GM21515 (cell line): Measurements from ENCODE around the gene LRRC4C.
"Not testable (repeated sequence)": the region's sequence is repeated elsewhere in the genome, so short reads cannot be mapped to it uniquely, and the experiment has no call there.

Source experiments
- ATAC-seq: cut with Tn5 transposase; IDR thresholded peaks from one replicate; pipeline ENCODE4 v1.9.1; 2021; ENCODE audit not compliant: unreplicated experiment

Gene LRRC4C

DNA sequence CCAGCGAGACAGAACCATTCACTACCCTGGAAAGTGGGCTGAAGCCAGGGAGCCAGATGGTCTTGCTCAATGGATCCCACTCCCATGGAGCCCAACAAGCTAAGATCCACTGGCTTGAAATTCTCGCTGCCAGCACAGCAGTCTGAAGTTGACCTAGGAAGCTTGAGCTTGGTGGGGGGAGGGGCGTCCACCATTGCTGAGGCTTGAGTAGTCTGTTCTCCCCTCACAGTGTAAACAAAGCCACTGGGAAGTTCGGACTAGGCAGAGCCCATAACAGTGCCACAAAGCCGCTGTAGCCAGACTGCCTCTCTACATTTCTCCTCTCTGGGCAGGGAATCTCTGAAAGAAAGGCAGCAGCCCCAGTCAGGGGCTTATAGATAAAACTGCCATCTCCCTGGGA, 1266.9 kb downstream of the LRRC4C start:
- not testable (repeated sequence) for ATAC-seq

DNA sequence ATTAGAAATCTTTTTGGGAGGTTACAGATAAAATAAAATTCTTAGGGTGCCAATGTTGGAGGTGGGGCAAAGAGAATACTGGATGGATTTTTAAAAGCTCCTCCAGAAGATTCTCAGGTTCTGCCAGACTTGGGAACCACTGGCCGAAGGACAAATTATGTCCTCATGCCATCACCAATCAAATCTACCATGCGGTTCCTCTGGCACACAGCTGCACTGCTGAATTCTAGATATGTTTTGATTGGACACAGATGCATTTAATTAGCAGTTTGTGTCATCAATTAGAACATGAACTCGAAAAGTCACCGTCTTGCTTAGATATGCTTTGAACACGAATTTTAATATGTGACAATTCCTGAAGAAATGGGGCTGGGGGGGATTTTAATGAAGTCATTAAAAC, 1269.2 kb downstream of the LRRC4C start:
- no peak for ATAC-seq

DNA sequence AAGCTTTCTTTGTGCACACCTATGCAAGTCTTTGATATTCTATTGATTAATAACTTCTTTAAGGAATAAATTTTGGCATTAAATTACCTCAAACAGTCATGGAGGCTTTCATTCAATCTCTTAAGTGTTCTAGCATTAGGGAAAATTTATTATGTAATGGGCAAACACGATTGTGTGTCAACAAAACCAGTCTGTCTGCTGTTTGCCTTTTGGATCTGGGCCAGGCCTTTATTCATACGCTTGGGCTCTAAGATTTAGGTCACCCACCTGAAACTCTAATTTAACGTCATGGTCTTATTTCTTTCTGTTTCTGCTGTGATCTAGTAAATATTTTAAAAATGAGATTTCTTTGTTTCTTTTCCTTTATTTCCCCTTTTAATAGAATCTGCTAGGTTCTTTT, 1270.6 kb downstream of the LRRC4C start:
- ATAC-seq: no peak

DNA sequence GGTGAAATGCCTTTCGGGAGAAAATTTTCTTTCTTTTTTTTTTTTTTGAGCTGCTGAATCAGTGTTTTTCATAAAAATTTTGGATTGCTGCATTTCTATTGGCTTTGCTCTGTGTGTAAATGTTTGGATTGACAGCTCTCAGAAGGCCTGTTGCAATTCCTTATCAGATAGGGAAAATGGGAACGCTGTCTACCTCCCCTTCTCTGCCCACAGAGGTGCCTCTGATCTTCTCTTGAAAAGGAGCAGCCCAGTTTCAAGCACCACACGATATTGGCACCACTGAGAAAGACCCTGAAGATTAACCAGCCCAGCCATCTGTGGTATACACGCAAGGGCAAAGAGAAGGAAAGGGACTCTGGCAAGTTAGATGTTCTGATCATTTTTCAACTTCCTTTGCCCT, 1272.2 kb downstream of the LRRC4C start:
- no peak for ATAC-seq

DNA sequence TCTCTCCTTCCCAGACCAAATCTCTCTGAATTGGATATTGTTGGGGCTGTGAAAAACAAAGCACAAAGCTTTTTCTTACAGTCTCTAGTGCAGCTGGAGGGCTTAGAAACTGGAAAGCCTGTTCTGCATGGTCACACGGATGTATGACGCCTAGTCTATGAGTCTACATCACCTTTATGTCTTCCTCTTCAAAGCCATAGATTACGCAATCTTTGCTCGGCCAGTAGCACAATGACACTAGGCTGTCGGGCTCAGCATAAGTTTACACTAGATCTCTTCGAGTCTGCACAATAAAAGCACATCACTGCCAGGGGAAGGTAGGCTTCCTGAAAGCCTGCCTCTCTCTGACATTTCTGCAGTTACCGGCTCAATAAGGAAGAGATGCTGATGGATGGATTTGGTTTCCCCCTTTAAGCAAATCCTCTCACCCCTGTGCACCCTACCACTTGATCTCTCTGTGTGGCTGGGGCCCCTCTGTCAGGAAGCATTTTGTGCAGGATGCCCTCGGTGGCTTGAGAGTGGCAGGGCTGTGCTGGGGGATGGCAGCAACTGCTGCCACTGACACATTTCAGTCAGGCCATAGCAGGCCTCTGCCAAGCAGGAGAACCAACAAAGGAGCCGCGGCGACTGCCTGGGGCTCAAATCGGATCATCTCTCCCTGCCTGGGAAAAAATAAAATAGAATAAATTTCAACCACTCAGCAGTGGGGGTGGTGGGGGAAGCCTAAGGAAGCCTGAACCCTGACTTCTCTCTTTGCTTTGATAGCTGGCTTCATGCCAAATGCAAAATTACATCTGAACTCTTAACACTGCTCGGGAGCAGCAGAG, 1272.8 kb downstream of the LRRC4C start:
- ATAC-seq: no peak

DNA sequence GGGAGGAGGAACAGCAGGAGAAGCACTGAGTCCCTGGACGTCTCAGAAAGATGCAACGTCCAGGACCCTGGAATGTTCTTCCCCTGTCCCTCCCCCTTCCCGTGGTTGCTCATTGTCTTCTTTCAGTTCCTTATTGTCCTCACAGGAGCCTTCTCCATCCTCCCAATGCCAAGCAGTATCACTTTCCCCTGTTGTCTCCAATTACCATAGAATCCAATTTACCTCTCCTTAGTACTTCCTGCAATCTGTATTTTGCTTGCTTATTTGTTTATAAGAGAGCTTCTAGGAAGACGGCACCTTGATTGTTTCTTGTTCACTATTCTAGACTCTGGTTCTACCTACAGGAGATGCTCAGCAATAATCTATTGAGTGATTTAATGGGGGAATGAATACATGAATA, 1273.7 kb downstream of the LRRC4C start:
- ATAC-seq: no peak

DNA sequence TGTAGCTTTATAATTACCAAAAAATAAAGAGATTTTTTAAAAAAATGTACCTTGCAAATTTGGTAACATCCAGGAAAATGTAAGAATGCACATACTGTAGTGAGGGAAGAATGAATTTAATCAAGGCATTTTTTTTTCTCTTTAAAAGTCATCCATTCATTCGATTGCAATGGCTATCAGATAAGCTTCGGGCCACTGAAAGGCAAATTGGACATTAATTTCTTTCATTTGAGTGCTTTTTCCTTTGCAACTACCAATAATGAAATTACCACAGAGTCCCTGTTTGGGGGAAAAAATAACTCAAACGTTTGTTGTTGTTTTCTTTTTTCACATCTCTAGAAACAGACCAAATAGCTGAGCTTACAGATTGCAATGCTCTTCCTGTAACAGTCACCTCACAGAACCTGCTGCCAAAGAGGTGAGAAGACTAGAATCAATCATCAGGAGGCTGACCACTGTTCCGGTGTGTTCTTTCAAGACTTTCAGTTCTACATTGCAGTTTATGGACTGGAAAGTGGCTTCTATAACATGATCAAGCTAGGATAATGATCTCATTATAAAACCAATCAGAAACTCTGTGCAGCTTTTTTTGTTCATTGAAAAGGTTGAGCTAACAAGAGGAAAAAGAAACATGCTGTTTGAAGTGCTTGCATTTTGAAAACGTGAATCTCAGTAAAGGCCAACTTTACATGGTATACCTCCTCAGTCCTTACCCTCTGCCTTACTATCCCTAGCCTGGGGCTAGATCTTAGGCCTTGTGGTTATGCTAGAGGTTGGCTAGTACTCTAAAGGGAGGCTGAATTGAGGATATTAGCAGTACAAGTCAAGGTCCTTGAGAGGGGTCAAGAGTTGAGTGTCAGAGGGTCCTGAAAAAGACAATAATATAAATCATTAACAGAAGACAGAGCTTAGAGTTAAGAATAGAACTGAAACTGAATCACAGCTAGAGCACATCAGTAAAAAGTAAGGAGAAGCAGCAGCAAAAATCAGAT, 1276.1 kb downstream of the LRRC4C start:
- peak; percentile 91 for ATAC-seq

DNA sequence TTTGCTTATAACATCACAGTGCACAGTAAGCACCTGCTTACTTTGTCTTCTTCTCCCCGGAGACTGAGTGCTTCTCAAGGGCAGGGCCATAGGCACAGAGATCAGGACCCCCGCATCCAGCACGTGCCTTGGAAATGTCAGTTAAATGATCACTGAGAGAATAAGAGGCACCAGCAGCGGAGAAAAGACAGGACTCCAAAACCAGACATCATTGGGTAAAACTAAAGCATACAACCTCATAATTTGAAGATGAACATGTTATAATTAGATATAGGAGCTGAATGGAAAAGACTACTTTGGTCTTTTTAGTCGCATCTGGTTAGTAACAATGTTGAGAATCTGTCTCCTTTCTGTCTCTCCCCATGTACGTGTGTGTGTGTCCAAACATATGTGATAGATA, 1279.9 kb downstream of the LRRC4C start:
- no peak for ATAC-seq

DNA sequence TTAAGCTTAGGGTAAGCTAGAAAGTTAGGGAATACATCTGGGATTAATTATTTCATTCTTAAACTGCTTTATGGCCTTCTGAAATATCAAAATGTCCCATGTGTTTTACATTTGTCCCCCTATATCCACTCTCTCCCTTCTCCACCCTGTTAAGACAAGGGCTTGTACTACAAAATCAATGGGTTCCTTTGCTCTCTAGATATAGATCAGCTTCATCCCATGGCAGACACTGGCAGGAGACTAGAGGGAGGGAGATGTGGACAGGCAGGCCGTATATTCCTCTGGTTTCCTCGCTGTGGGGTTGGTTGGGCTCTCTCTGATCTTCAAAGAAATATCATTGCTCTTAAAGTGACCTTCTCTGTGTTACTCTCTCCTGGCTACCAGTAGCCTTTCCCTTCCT, 1281.0 kb downstream of the LRRC4C start:
- no peak for ATAC-seq

DNA sequence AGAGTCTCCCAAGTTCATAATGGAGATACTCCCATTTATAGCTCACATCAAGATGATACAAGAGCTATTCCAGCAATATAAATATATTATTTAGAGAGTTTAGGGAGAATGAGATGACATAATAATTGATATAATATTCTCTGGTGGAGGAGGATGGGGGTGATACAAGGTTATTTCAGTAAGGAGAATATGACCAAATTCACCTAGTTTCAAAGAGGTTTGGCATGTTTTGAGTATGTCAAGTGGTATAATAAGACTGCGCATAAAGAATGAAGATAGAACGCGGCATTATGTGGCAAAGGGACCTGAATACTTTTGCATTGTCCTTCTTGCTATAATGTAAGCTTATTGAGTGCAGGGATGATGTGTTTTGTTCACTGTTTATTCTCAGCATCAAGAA, 1283.5 kb downstream of the LRRC4C start:
- ATAC-seq: no peak

DNA sequence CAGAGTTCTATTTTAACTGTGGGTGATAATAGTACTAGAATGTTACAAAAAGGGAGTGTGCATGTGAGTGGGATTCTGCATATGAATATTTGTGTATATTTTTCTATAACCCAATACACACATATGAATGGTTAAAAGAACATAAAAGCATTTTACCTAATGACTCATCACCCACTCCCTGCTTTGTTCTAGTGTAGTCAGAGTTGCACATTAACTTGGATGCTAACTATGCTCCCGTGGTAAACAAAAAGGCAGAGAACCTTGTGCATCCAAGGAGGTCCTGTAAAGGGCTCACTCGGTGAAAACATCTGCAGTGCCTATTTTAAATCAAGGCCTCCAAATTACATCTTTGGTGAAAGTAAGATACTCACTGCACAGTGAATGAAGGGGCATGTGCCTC, 1289.4 kb downstream of the LRRC4C start:
- no peak for ATAC-seq

DNA sequence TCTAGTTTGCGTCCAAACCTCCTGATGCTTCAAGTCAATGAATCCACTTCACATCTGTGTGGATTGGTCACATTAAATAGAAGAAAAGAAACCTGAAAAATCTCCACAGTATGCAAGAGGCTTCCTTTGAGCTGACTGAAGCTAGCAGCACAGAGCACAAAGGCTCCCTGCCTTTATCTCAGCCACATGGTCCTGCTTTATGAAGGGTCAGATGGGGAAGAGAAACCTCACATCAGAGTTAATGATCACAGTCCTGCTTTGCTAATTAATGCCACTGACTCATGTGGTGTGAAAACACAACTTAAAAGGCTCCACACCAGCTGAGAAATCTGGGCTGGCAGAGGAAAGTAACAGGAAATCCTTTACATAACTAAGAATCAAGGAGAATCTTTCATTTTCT, 1291.0 kb downstream of the LRRC4C start:
- ATAC-seq: peak; percentile 73

DNA sequence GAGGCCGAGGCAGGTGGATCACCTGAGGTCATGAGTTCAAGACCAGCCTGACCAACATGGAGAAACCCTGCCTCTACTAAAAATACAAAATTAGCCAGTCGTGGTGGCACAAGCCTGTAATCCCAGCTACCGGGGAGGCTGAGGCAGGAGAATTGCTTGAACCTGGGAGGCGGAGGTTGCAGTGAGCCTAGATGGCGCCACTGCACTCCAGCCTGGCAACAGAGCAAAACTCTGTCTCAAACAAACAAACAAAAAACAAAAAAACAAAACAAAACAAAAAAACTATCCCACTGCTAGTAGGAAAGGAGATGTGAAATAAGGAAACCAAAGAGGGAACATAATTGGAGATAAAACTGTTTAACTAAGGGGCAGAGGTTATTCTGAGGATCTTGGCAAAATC, 1291.6 kb downstream of the LRRC4C start:
- ATAC-seq: not testable (repeated sequence)

DNA sequence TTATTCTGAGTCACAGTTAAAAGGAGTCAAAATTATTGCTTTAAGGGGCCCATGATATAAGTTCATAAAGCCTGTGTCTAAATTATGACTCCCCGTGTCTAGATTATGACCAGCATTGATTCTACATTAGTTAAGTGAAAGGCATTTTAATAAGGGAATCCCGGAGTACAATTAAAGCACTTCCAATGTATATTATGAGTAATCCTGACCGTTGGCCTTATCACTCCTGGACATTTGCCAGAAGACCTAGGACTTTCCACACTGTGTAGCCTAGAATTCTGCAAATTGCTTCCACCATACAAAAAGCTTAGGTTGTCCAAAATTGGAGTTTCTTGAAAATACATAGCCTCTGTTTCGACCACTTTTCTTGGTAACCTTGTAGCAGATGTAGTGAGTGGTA, 1292.6 kb downstream of the LRRC4C start:
- ATAC-seq: no peak

DNA sequence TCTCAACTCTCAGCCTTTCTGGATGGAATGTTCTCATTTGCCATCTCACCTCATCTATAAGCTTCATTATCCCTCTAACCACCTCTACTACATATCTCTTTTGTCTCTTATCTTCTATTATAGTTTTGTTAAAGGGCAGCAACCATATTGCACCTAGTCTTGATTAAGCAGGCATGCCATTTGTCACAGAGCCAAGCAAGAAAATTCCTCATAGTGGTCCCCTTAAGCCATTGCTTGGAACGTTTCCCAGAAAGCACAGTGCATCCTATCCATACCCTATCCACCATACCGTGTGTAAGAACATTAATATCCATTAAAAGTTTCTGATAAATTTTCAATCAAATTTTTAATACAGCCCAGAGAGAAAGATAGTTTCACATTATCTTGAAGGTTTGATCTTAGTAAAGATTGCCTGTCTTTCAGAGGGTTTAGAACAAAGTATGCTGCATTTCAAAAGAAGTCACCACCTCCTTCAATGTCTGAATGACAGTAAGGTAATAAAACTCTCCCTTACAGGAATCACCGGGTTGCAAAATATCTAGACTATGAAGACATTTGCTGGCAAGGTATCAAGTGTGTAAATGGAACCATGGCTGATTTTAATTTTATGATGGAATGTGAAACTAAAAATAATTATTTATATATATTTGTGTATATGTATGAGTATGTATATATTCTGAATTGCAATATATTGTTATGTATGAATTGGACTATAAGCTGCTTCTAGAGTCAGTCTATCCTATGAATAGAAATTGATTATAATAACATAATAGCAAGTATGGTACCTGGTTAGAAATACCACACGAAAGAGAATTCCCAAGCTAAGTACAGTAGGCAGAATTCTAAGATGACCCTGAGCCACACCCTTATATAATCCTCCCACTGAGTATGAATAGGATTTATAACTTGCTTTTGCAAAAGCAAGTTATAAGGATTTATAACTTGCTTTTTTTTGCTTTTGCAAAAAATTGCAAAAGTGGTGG, 1296.3 kb downstream of the LRRC4C start:
- ATAC-seq: no peak

DNA sequence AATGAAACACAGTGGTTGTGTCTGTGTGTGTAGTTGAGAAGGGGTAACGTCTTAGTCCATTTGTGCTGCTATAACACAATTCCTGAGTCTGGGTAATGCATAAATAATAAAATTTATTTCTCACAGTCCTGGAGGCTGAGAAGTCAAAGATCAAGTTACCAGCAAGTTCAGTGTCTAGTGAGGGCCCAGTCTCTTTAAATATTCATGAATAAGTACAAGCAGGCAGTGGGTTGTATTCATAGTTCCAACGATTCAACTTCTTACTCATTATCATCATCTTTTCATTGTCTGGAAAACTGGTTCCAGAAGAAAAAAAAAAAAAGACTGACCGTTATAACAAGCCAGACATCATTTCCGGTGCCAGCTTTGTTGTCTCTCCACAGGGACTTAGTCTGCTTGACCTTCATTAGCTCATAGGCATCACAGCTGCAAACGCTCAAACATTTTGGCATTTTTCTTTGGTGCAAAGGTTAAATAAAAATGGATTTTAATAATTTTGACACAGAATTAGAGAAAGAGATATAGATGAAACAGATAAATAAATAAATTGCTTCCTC, 1297.5 kb downstream of the LRRC4C start:
- ATAC-seq: no peak

DNA sequence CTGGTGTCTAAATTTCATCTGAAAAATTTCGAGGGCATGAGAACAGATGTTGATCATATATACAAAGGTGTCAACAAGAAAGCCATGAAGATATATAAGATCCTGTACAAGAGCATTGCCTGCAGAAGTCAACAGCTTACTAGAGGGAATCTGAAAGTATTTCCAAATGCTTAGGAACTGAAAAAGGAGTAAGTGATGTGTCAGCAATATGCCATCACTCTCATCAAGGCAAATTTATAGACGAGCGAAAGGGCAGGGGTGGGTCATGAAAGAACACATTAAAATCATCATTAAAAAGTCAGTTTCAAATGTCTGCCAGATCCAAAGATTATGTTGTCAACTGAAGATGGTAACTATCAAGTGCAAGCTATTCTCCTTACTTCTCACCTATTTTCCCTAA, 1299.0 kb downstream of the LRRC4C start:
- no peak for ATAC-seq

DNA sequence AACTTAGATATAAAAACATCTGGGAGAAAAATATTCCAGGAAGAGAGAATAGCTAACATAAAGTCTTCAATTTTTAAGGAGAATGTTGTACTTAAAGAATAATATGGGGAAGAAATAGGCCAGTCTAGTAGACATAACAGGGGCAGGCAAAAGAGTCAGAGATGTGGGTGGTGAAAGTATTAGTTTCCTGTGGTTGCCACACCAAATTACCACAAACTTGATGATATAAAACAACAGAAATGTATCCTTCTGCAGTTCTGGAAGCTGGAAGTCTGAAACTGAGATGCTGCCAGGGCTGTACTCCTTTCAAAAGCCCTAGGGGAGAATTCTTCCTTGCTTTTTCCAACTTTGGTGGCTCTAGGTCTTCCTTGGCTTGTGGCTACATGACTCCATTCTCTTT, 1309.7 kb downstream of the LRRC4C start:
- no peak for ATAC-seq

DNA sequence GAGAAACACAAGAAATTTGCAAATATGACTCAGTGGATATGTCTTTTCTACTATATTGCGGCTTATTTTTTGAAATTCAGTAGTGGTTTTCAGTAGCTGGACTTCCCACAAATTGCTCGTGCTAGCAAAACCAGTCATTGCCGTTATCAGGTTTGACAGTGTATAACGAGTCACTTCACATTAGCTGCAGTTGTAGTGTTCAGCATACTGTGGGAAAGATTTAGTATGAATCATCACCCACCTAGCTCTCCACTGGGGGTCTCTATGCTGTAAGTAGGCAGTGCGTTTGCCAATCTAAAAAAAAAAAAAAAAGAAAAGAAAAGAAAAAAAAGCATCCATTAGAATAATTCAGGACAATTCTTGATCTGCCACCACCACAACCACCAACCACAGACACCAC, 1318.9 kb downstream of the LRRC4C start:
- ATAC-seq: no peak

DNA sequence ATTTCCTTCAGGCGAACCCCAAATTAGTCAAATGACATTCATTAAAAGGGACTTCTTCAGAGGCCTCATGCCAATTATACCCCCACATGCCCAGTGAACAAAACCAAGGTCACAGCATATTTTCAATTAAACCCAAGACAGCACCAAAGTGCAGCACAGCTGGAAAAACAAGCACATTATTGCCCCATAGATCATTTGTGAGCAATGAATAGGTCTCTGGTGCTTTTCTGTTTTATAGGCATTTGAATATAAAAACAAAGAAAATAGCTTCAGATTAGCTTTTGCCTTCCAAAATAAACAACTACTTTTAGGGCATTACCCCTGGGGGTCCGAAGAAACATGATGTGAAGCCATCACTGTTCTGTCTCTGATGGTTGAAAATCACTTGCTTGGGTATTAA, 1319.9 kb downstream of the LRRC4C start:
- no peak for ATAC-seq

DNA sequence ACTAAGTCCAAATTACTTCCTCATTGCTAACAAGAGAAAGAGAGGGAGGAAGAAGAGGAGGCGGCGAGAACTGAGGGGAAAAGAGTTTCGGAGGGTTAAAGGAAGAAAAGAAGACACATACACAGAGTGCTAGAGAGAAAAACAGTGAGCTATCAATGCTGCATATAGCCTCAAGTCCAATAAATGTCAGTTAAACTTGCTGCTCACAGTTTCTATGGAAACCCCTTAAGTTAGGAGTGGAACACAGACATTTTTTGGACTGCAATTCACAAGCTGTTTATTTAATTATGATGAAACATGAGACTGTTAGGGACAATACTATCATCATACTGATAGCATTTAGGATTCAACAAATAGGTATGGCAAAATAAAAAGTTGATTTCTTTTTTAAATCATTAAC, 1320.4 kb downstream of the LRRC4C start:
- no peak for ATAC-seq
